Left ventricle myocardium inferior (tissue), 1 donor: ENCODE measurements around the gene EIF5. TPM values are rescaled to one million over a fixed set of nuclear protein-coding genes. Genes with fewer than 3 reads are reported as not detected.

Source experiments
- DNase-seq: peaks from one replicate; pipeline ENCODE4 v3.0.0-alpha.2; 2020
- H3K27ac ChIP-seq: fragments of 200-600 bp; replicated peaks from 2 replicates; pipeline ENCODE4 v1.8.0; 2021
- H3K27me3 ChIP-seq: fragments of 200-600 bp; 2 replicates; pipeline ENCODE4 v1.8.0; 2021; ENCODE audit warnings: low read depth
- H3K36me3 ChIP-seq: fragments of 200-600 bp; 2 replicates; pipeline ENCODE4 v1.8.0; 2021
- H3K4me1 ChIP-seq: fragments of 200-600 bp; 2 replicates; pipeline ENCODE4 v1.8.0; 2021
- H3K4me3 ChIP-seq: fragments of 200-600 bp; 2 replicates; pipeline ENCODE4 v1.8.0; 2021; ENCODE audit warnings: mild to moderate bottlenecking, moderate library complexity
- H3K9me3 ChIP-seq: fragments of 200-600 bp; replicated peaks from 2 replicates; pipeline ENCODE4 v1.8.0; 2021
- CTCF ChIP-seq: fragments of 200-600 bp; IDR thresholded peaks from 2 replicates; pipeline ENCODE4 v1.8.0; 2021; ENCODE audit warnings: antibody characterized with exemption, mild to moderate bottlenecking, borderline replicate concordance
- intact Hi-C: fragments of 100-400 bp; cut with micrococcal nuclease; formaldehyde crosslinking; loops from one replicate; pipeline ENCODE4 v1.11.0; 2022
- total RNA-seq: library from RNA; stranded (reverse); fragmentation: NEBNext Ultra II Directional; extraction: Animal tissue kit (Norgen Biotek cat#: 25700); gene quantifications from one replicate; pipeline ENCODE4 v1.2.1, GENCODE V29; 2021
- donor health status: DM: no; HTN: yes; CAD: no; lungs with severe emphysema.

EIF5 gene
- total RNA-seq, 1 donor from 2014 or later = 260 TPM

DNA sequence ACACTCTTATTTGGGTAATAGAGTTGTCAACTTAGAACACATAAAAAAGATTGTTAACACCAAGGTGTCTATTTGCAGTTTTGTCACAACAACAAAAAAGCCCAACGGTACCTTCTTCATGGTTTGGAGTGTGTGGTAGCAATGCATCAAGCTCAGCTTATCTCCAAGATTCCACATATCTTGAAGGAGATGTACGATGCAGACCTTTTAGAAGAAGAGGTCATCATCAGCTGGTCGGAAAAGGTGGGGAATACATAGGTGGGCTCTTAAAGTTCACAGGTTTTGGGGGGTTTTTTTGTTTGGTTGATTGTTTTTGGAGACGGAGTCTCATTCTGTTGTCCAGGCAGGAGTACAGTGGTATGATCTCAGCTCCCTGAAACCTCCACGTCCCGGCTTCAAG, 5.5 kb downstream of the EIF5 start:
- DNase-seq = no peak
- H3K4me3 ChIP-seq = no peak overlapping the region
- H3K27me3 ChIP-seq = no peaks in the 10 kb centered on the region
- TF ChIP-seq CTCF = no peak
- peaks cover 94% of the 10 kb centered on the region for H3K36me3 ChIP-seq
- intact Hi-C loops = no loop called here
- no peaks in the 10 kb centered on the region for H3K9me3 ChIP-seq
- H3K27ac ChIP-seq = no peak overlapping the region
- H3K4me1 ChIP-seq = peaks cover 78% of the 10 kb centered on the region

GRCh38 chr14:103340480-103341212, 6.6 kb downstream of the EIF5 start:
- Histone ChIP-seq H3K27ac (no peak overlapping the region), H3K4me1 (peaks cover 68% of the 10 kb centered on the region), H3K36me3 (peaks cover 96% of the 10 kb centered on the region), H3K4me3 (no peak overlapping the region), H3K9me3 (no peaks in the 10 kb centered on the region), H3K27me3 (no peaks in the 10 kb centered on the region)
- intact Hi-C loops = no loop called here
- DNase-seq = no peak
- no peak for TF ChIP-seq CTCF

- Histone ChIP-seq H3K4me3 (no peak overlapping the region), H3K36me3 (peaks cover 88% of the 10 kb centered on the region), H3K27ac (no peak overlapping the region), H3K27me3 (no peaks in the 10 kb centered on the region), H3K4me1 (peaks cover 60% of the 10 kb centered on the region), H3K9me3 (no peaks in the 10 kb centered on the region)
- no peak for TF ChIP-seq CTCF
- no peak for DNase-seq
- intact Hi-C loops = no loop called here
Measured at GRCh38 chr14:103341250-103342129, 7.5 kb downstream of the EIF5 start.

DNA sequence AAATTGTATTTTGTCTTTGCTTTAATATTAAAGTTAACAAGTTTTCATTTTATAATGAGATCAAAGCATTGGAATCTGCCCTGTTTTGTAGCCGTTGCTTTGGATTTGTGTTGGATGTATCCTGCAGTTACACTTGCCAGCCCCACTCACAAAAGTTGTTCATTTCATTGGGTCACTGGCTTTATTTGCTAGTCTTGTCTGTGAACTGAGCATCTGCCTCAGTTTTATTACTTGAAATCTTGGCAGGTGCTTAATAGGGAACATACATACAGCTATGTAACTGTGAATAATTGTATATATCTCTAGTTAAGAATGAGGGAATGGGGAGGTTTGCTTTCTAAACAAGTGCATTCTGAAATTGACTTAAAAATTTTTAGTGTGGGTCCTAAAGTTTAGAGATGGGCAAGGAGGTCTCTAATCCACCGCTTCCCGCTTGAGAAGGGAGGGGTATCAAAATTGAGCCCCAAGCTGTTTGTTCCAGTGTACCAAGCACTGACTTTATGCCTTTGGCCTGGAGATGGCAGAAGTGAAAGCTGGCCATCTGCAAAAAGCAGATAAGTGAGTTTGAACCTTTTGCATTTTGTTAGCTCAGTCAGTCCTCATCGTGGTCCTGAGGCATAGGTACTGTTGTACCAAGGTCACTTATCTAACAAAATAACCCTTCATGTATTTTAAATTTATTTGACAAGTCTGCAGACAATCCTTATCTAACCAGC, 9.3 kb downstream of the EIF5 start:
- H3K9me3 ChIP-seq = no peaks in the 10 kb centered on the region

More for the DNA sequence above, 9.3 kb downstream of the EIF5 start:
- Histone ChIP-seq H3K27me3 (no peaks in the 10 kb centered on the region), H3K27ac (no peak overlapping the region), H3K36me3 (peaks cover 70% of the 10 kb centered on the region), H3K4me1 (peaks cover 49% of the 10 kb centered on the region), H3K4me3 (no peak overlapping the region)
- no peak for DNase-seq
- TF ChIP-seq CTCF = no peak
- intact Hi-C loops = no loop called here
